ENCODE measurements around the gene C4orf46.

Gene C4orf46

GRCh38 chr4:158681629-158682028 lies 9.9 kb upstream of the C4orf46 start:
- DNase-seq (ENCODE audit: low read depth), result no peak
- no peak overlapping the region for H3K4me3 ChIP-seq (ENCODE audit: low read length)
- TF ChIP-seq, protein P1, sequence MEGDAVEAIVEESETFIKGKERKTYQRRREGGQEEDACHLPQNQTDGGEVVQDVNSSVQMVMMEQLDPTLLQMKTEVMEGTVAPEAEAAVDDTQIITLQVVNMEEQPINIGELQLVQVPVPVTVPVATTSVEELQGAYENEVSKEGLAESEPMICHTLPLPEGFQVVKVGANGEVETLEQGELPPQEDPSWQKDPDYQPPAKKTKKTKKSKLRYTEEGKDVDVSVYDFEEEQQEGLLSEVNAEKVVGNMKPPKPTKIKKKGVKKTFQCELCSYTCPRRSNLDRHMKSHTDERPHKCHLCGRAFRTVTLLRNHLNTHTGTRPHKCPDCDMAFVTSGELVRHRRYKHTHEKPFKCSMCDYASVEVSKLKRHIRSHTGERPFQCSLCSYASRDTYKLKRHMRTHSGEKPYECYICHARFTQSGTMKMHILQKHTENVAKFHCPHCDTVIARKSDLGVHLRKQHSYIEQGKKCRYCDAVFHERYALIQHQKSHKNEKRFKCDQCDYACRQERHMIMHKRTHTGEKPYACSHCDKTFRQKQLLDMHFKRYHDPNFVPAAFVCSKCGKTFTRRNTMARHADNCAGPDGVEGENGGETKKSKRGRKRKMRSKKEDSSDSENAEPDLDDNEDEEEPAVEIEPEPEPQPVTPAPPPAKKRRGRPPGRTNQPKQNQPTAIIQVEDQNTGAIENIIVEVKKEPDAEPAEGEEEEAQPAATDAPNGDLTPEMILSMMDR (IDR thresholded peaks at IDR 0.05; ENCODE audit: insufficient read depth, low read depth, low read length, missing control alignments), result no peak

GRCh38 chr4:158678767-158679166 lies 7.1 kb upstream of the C4orf46 start:
- no peak for DNase-seq (ENCODE audit: low read depth)
- TF ChIP-seq, protein P1 (IDR thresholded peaks at IDR 0.05; ENCODE audit: insufficient read depth, low read depth, low read length, missing control alignments), result no peak
- no peak overlapping the region for H3K4me3 ChIP-seq (ENCODE audit: low read length)

GRCh38 chr4:158676076-158676475 lies 4.4 kb upstream of the C4orf46 start:
- H3K4me3 ChIP-seq (ENCODE audit: low read length), result no peak overlapping the region
- TF ChIP-seq, protein P1 (IDR thresholded peaks at IDR 0.05; ENCODE audit: insufficient read depth, low read depth, low read length, missing control alignments), result no peak
- no peak for DNase-seq (ENCODE audit: low read depth)

DNA sequence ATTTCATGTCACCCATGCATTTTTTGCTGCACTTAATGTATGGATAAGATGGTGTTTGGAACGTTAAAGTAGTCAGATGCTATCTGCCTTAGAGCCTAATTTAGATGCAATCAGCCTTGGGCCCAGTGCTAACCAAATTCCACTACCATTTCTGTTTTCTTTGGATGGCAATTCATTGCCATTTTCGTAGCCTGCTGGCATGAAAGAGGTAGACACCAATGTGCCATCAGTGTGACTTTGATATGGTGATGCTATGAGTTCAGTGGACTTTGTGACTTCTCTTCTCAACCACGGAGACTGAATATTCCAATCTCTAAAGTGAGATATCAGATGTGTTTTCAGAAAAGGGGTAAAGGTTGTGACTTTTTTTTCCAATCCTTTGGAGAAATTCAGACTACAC lies 1.9 kb upstream of the C4orf46 start:
- H3K4me3 ChIP-seq (ENCODE audit: low read length), result no peak overlapping the region
- TF ChIP-seq, protein P1 (IDR thresholded peaks at IDR 0.05; ENCODE audit: insufficient read depth, low read depth, low read length, missing control alignments), result no peak
- DNase-seq (ENCODE audit: low read depth), result no peak

DNA sequence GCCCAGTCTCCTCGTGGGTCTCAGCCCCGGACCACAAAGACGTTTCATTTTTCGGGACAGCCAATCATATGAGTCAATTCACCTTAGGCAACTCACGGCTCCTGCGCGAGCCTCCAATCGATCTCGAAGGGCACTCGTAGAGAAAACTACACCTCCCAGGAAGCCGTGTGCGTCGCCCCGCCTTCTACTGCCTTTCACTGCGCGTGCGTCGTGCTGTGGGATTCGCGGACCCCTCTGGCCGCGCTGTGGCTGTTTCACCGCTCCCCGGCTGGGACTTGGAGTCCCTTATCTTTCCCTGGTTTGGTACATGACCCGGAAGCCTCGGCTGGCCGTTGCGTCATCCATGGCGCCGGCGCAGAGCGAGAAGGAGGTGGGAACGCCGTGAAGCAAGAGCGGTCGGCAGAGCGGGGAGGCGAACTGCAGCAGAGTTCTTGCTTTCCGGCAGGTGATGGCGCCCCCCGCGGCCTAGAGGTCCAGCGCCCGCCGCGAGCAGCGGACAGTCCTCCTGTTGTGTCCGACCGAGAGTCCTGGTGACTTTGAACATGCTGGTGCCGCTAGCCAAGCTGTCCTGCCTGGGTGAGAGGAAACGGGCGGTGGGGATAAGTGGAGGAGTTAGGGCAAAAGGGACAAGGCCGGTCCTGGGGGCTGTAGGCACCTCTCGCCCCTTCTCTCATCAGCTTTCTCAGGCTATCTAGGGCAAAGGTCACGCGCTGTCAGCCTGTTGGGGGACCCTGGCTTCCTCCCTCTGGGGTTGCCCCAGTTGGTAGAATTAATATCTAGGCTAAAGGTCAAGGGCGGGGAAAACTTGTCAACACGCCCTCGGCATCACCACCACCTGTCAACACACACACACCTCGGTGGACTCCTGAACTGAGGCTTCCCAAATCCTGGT lies 474 bp upstream of the C4orf46 start, which contains the start of gene ETFDH:
TSS of gene ETFDH (plus strand) at position 382 of the 892 bp plus-strand sequence. CDS start at position 543, 161 bp downstream.
- peak; percentile 99 for DNase-seq (ENCODE audit: low read depth)
- H3K4me3 ChIP-seq (ENCODE audit: low read length), result peak within 1 kb of the TSS; percentile 91
- TF ChIP-seq, protein P1 (IDR thresholded peaks at IDR 0.05; ENCODE audit: insufficient read depth, low read depth, low read length, missing control alignments), result peak; percentile 47

DNA sequence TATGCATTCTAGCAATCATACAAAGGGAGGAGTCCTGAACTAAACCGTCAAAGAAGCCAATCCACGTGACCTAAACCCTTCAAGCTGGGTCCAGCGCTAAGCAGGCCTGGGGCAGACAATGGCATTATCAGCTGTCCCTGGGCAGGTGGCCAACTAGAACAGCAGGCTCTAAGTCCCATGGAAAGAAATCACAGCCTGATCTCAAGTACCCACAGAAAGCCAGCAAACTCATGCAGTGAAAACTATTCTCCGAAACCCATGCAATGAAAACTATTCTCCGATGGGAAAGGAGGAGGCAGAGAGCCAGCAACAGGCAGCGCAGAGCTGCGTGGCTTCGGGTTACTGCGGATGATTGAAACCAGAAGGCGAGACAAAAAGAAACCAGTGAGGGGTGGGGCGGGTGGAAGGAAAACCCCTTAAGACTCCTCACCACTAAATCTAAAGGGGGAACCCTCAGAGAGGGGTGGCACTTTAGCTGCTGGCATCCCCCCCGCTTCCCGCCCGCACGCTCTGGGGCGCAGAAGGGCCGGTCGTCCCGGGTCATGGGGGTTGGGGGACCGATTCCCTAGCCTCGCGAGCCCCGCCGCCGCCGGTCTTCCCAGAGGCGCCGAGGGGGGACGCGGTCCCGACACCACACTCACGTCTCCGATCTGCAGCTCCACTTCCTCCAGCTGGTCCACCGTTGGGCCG lies 567 bp downstream of the C4orf46 start:
- TF ChIP-seq, protein P1 (IDR thresholded peaks at IDR 0.05; ENCODE audit: insufficient read depth, low read depth, low read length, missing control alignments), result no peak
- DNase-seq (ENCODE audit: low read depth), result peak; percentile 60
- H3K4me3 ChIP-seq (ENCODE audit: low read length), result peak overlapping the region; percentile 91

All from epithelial cell of esophagus (primary cell).